ENCODE results near the gene THYN1. TPM values are rescaled to one million over a fixed set of nuclear protein-coding genes. Genes with fewer than 3 reads are reported as not detected.

The THYN1 gene
- total RNA-seq, 1 experiment from 2014 or later: 30.0 TPM

DNA sequence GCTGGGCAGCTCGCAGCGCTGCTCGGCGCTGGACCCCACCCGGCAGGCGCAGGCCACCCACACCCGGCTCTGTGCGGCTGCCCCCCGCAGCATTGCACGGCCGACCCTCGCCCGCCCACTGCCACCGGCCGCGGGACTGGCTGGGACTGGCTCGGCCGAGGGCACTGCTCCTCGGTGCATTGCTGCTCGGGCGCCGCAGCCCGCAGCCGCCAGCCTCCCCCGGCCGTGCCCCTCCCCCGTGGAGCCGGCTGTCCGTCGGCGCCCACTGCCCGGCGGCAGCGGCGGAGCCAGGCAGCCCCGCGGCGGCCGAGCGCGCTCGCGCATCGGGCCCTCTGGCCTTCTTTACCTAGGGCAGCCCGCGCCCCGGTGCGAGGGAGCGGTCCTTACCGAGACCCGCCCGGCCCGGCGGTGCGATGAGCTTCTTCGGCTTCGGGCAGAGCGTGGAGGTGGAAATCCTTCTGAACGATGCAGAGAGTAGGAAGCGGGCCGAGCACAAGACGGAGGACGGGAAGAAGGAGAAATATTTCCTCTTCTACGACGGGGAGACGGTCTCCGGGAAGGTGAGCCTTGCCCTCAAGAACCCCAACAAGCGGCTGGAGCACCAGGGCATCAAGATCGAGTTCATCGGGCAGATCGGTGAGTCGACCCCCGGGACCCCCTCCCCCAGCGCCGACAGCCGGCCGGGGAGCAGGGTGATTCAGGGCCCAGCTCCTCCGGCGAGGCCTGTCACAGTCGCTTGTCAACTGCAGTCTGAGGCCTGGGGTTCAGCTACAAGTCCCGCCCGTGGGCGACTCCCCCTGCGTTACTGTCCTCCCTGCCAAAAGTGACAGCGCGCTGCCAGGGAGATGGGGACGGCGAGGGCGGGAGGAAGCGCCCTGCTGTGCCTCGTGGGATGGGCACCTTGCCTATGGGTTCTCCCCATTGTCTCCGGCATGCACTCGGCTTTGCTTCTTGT is 28.2 kb downstream of the THYN1 start:
- Histone ChIP-seq H3K4me3 (ENCODE audit: low read length) (peak overlapping the region; percentile 79), H3K9ac (ENCODE audit: low read length) (peak overlapping the region; percentile 71), H3K4me1 (ENCODE audit: low read length) (peaks cover 43% of the 10 kb centered on the region), H3K9me2 (replicated peaks; ENCODE audit: insufficient read depth, low read length) (no peaks in the 10 kb centered on the region), H2AFZ (ENCODE audit: low read length) (no peak overlapping the region), H3K4me2 (ENCODE audit: low read depth, low read length, poor library complexity, severe bottlenecking) (peak overlapping the region; percentile 73), H4K20me1 (ENCODE audit: insufficient read depth, low read depth, low read length) (peaks cover 24% of the 10 kb centered on the region; the same call in 1 of the 2 replicates), H3K9me3 (ENCODE audit: low read length) (no peaks in the 10 kb centered on the region), H3K27ac (ENCODE audit: low read length) (no peak overlapping the region), H3K27me3 (ENCODE audit: low read length) (no peaks in the 10 kb centered on the region), H3K36me3 (ENCODE audit: insufficient read depth, low read length) (no peaks in the 10 kb centered on the region), H3K79me2 (ENCODE audit: low read length) (peaks cover 34% of the 10 kb centered on the region)
- peak; percentile 51 for DNase-seq

DNA sequence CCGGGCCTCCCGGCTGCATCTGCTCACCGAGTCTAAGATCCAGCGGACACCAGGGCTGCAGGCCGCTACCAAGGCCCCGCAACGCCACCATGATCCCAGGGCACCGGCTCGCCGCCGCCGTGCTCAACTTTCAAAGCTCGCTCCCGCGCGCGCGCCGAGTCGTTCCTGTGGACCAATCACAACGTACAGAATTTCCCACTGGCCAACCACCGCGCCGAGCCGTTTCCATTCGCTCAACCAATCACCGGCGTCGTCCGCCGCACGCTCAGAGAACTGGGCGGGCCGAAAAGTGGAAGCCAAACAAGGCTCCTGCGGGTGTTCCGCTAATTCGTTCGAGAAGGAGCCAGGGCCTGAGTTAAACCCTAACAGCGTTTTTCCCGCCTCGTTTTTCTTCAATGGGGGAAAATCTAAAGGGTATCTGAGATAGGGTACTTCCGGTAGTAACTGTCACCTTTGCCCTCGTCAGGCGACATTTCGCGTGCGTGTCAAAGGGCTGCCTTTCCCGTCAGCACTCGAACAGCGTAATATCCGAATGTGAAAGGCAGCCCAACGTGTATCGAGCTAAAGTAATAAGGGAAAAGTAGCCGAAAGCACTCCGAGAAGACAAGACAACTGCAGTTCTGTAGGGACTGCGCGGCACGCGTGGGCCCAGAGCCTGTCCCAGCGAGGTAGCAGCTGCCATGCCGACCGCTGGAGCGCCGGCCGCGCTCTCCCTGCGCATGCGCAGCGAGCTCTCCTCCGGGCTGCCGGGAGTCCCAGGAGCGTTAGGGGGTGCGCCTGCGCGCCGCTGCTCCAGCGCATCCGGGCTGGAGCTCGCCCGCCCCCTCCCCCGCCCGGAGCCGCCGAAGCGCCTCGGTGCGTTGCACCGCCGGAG is 29.1 kb downstream of the THYN1 start, which contains the start of the genes NCAPD3 and VPS26B:
Gene NCAPD3, minus strand, starts transcription at position 132 of the 874 bp plus-strand sequence. Its CDS starts 41 bp downstream, at position 91.
Gene VPS26B, plus strand, starts transcription at position 836 of the 874 bp plus-strand sequence. CDS start 452 bp downstream, outside the sequence.
- Histone ChIP-seq H3K79me2 (ENCODE audit: low read length) (peaks cover 37% of the 10 kb centered on the region), H3K4me3 (ENCODE audit: low read length) (peak within 1 kb of the TSS; percentile 79), H3K27me3 (ENCODE audit: low read length) (no peaks in the 10 kb centered on the region), H3K9ac (ENCODE audit: low read length) (peak within 1 kb of the TSS; percentile 82), H3K4me1 (ENCODE audit: low read length) (peaks cover 37% of the 10 kb centered on the region), H3K4me2 (ENCODE audit: low read depth, low read length, poor library complexity, severe bottlenecking) (peak within 1 kb of the TSS; percentile 93), H3K9me3 (ENCODE audit: low read length) (no peaks in the 10 kb centered on the region), H3K36me3 (ENCODE audit: insufficient read depth, low read length) (no peaks in the 10 kb centered on the region), H2AFZ (ENCODE audit: low read length) (peak within 1 kb of the TSS; percentile 92; the same call in 1 of the 2 replicates), H3K9me2 (replicated peaks; ENCODE audit: insufficient read depth, low read length) (no peaks in the 10 kb centered on the region), H4K20me1 (ENCODE audit: insufficient read depth, low read depth, low read length) (peaks cover 15% of the 10 kb centered on the region; the same call in 1 of the 2 replicates), H3K27ac (ENCODE audit: low read length) (peak within 1 kb of the TSS; percentile 62; the same call in 1 of the 2 replicates)
- peak; percentile 96 for DNase-seq

DNA sequence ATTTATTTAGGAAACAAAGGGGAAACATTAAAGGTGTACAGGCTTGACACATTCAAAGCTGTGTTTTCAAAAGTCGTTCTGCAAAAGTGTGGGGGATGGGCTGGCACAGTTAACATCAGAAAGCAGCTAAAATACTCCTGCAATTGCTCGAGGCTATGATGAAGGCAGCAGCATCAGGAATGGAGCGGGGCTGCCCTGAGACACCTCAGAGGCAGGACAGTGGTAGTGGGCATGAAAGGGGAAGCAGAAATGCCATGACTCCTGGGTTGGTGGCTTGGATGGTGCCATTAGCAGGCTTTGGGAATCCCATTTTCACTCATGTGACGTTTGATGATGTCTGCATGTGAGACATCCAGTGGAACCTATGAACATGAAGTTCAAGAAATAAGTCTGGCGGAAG is 30.0 kb downstream of the THYN1 start:
- Histone ChIP-seq H3K4me3 (ENCODE audit: low read length) (peak overlapping the region; percentile 79), H3K27ac (ENCODE audit: low read length) (no peak overlapping the region)

GRCh38 chr11:134216816-134217215 is 36.3 kb downstream of the THYN1 start:
- no peak overlapping the region for H3K9ac ChIP-seq (ENCODE audit: low read length)
- H3K36me3 ChIP-seq (ENCODE audit: insufficient read depth, low read length): 0 out of 2 replicates have a peak, but pooled peaks cover 9% of the 10 kb centered on the region
- H3K4me2 ChIP-seq (ENCODE audit: low read depth, low read length, poor library complexity, severe bottlenecking): no peak overlapping the region
- no peak for DNase-seq
- peaks cover 2% of the 10 kb centered on the region; the same call in 1 of the 2 replicates for H4K20me1 ChIP-seq (ENCODE audit: insufficient read depth, low read depth, low read length)
- H3K79me2 ChIP-seq (ENCODE audit: low read length): peaks cover 73% of the 10 kb centered on the region
- no peak overlapping the region for H3K4me3 ChIP-seq (ENCODE audit: low read length)
- H3K27ac ChIP-seq (ENCODE audit: low read length): no peak overlapping the region
- H3K9me2 ChIP-seq (replicated peaks; ENCODE audit: insufficient read depth, low read length): no peaks in the 10 kb centered on the region
- H3K9me3 ChIP-seq (ENCODE audit: low read length): no peaks in the 10 kb centered on the region
- H3K4me1 ChIP-seq (ENCODE audit: low read length): peaks cover 3% of the 10 kb centered on the region
- H3K27me3 ChIP-seq (ENCODE audit: low read length): no peaks in the 10 kb centered on the region
- no peak overlapping the region for H2AFZ ChIP-seq (ENCODE audit: low read length)

More for the DNA sequence above, 30.0 kb downstream of the THYN1 start:
- H3K79me2 ChIP-seq (ENCODE audit: low read length): peaks cover 42% of the 10 kb centered on the region
- H3K9me3 ChIP-seq (ENCODE audit: low read length): no peaks in the 10 kb centered on the region
- no peak for DNase-seq
- peaks cover 29% of the 10 kb centered on the region for H3K4me1 ChIP-seq (ENCODE audit: low read length)
- H4K20me1 ChIP-seq (ENCODE audit: insufficient read depth, low read depth, low read length): peaks cover 12% of the 10 kb centered on the region; the same call in 1 of the 2 replicates
- H3K27me3 ChIP-seq (ENCODE audit: low read length): no peaks in the 10 kb centered on the region
- H2AFZ ChIP-seq (ENCODE audit: low read length): no peak overlapping the region
- no peaks in the 10 kb centered on the region for H3K9me2 ChIP-seq (replicated peaks; ENCODE audit: insufficient read depth, low read length)
- peak overlapping the region; percentile 82 for H3K9ac ChIP-seq (ENCODE audit: low read length)
- H3K36me3 ChIP-seq (ENCODE audit: insufficient read depth, low read length): no peaks in the 10 kb centered on the region
- H3K4me2 ChIP-seq (ENCODE audit: low read depth, low read length, poor library complexity, severe bottlenecking): peak overlapping the region; percentile 93

- Histone ChIP-seq H3K27ac (ENCODE audit: low read length) (no peak overlapping the region), H3K4me2 (ENCODE audit: low read depth, low read length, poor library complexity, severe bottlenecking) (no peak overlapping the region), H3K36me3 (ENCODE audit: insufficient read depth, low read length) (0 out of 2 replicates have a peak, but pooled peaks cover 9% of the 10 kb centered on the region), H3K9me2 (replicated peaks; ENCODE audit: insufficient read depth, low read length) (no peaks in the 10 kb centered on the region), H3K4me3 (ENCODE audit: low read length) (no peak overlapping the region), H3K9me3 (ENCODE audit: low read length) (no peaks in the 10 kb centered on the region), H2AFZ (ENCODE audit: low read length) (no peak overlapping the region), H3K79me2 (ENCODE audit: low read length) (peaks cover 71% of the 10 kb centered on the region), H3K4me1 (ENCODE audit: low read length) (no peaks in the 10 kb centered on the region), H3K27me3 (ENCODE audit: low read length) (no peaks in the 10 kb centered on the region), H3K9ac (ENCODE audit: low read length) (no peak overlapping the region), H4K20me1 (ENCODE audit: insufficient read depth, low read depth, low read length) (no peaks in the 10 kb centered on the region)
- DNase-seq: no peak
Measured at GRCh38 chr11:134215836-134216235, 37.3 kb downstream of the THYN1 start.

DNA sequence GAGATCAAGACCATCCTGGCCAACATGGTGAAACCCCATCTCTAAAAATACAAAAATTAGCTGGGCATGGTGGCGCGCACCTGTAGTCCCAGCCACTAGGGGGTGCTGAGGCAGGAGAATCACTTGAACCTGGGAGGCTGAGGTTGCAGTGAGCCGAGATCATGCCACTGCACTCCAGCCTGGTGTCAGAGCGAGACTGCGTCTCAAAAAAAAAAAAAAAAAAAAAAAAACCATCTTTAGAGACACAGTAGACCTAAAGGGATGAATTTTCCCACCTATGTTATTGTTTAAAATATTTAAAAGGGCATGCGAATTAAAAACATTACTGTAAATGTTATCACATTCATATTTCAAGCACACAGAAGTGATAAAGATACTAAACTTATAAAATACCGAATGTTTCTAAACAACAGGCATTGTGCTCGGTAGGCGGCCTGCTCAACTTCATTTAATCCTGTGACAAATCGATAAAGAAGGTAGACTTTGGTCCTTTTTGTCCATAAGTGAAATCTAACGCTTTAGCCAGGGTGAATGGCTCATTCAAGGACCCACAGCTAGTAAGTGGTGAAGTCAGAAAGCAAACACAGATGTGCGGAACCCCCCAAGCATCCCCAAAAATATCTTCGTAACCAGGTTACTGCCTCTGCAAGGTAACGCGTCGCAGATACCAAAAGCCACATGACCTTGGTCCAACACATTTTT is 45.5 kb downstream of the THYN1 start:
- H2AFZ ChIP-seq (ENCODE audit: low read length): no peak overlapping the region
- H3K9me3 ChIP-seq (ENCODE audit: low read length): no peaks in the 10 kb centered on the region
- H3K9me2 ChIP-seq (replicated peaks; ENCODE audit: insufficient read depth, low read length): no peaks in the 10 kb centered on the region
- H3K36me3 ChIP-seq (ENCODE audit: insufficient read depth, low read length): peaks cover 16% of the 10 kb centered on the region; the same call in 1 of the 2 replicates
- no peaks in the 10 kb centered on the region for H4K20me1 ChIP-seq (ENCODE audit: insufficient read depth, low read depth, low read length)
- no peak overlapping the region for H3K4me3 ChIP-seq (ENCODE audit: low read length)
- no peaks in the 10 kb centered on the region for H3K4me1 ChIP-seq (ENCODE audit: low read length)
- no peak overlapping the region for H3K27ac ChIP-seq (ENCODE audit: low read length)
- peak; percentile 56 for DNase-seq
- peaks cover 15% of the 10 kb centered on the region for H3K79me2 ChIP-seq (ENCODE audit: low read length)
- no peak overlapping the region for H3K9ac ChIP-seq (ENCODE audit: low read length)
- no peak overlapping the region for H3K4me2 ChIP-seq (ENCODE audit: low read depth, low read length, poor library complexity, severe bottlenecking)
- no peaks in the 10 kb centered on the region for H3K27me3 ChIP-seq (ENCODE audit: low read length)

GRCh38 chr11:134206185-134206584 is 47.0 kb downstream of the THYN1 start:
- Histone ChIP-seq H3K9me2 (replicated peaks; ENCODE audit: insufficient read depth, low read length) (no peaks in the 10 kb centered on the region), H3K4me3 (ENCODE audit: low read length) (no peak overlapping the region), H2AFZ (ENCODE audit: low read length) (no peak overlapping the region), H4K20me1 (ENCODE audit: insufficient read depth, low read depth, low read length) (no peaks in the 10 kb centered on the region), H3K79me2 (ENCODE audit: low read length) (0 out of 2 replicates have a peak, but pooled peaks cover 4% of the 10 kb centered on the region), H3K9ac (ENCODE audit: low read length) (no peak overlapping the region), H3K27ac (ENCODE audit: low read length) (no peak overlapping the region), H3K9me3 (ENCODE audit: low read length) (no peaks in the 10 kb centered on the region), H3K4me1 (ENCODE audit: low read length) (no peaks in the 10 kb centered on the region), H3K27me3 (ENCODE audit: low read length) (no peaks in the 10 kb centered on the region), H3K36me3 (ENCODE audit: insufficient read depth, low read length) (peaks cover 16% of the 10 kb centered on the region), H3K4me2 (ENCODE audit: low read depth, low read length, poor library complexity, severe bottlenecking) (no peak overlapping the region)
- no peak for DNase-seq
